HepG2 (cell line): ENCODE data around the gene OPALIN. TPM values are rescaled to one million over a fixed set of nuclear protein-coding genes. Genes with fewer than 3 reads are reported as not detected.

Source experiments
- ARID2 ChIP-seq: sonication (generic); formaldehyde crosslinking; IDR thresholded peaks from 2 replicates; pipeline ENCODE4 v1.8.1; 2022; ENCODE audit warnings: mild to moderate bottlenecking, missing genetic modification reagents, borderline replicate concordance
- BCLAF1 ChIP-seq: fragments of 450-650 bp; IDR thresholded peaks from 2 replicates; pipeline ENCODE4 v1.6.1; 2017; ENCODE audit warnings: mild to moderate bottlenecking
- HNF4A ChIP-seq: sonication (generic); formaldehyde crosslinking; IDR thresholded peaks from 2 replicates; pipeline ENCODE4 v1.4.0; 2020; ENCODE audit warnings: missing genetic modification reagents
- IKZF1 ChIP-seq: fragments of 450-650 bp; IDR thresholded peaks from 2 replicates; pipeline ENCODE4 v1.7.1; 2016
- KLF15 ChIP-seq: sonication (generic); formaldehyde crosslinking; IDR thresholded peaks from 2 replicates; pipeline ENCODE4 v1.8.1; 2023; ENCODE audit warnings: borderline replicate concordance, mild to moderate bottlenecking, inconsistent platforms, missing genetic modification reagents, mixed read lengths
- NFYC ChIP-seq: IDR thresholded peaks from 2 replicates; pipeline ENCODE4 v1.6.1; 2016; ENCODE audit warnings: missing genetic modification reagents, missing compliant biosample characterization
- PITX1 ChIP-seq: sonication (generic); formaldehyde crosslinking; IDR thresholded peaks from 2 replicates; pipeline ENCODE4 v1.5.1; 2020; ENCODE audit warnings: mild to moderate bottlenecking, missing genetic modification reagents
- SCMH1 ChIP-seq: sonication (generic); formaldehyde crosslinking; IDR thresholded peaks from 2 replicates; pipeline ENCODE4 v1.9.0; 2021; ENCODE audit warnings: missing genetic modification reagents, mild to moderate bottlenecking, borderline replicate concordance
- SRF ChIP-seq: IDR thresholded peaks from 2 replicates; pipeline ENCODE4 v1.6.1; 2011; ENCODE audit warnings: mild to moderate bottlenecking, low read depth, low read length, moderate library complexity
- SSRP1 ChIP-seq: IDR thresholded peaks from 2 replicates; pipeline ENCODE4 v1.6.1; 2016; ENCODE audit warnings: control low read depth
- TFDP1 ChIP-seq: IDR thresholded peaks from 2 replicates; pipeline ENCODE4 v1.6.1; 2016; ENCODE audit warnings: missing compliant biosample characterization, missing genetic modification reagents, borderline replicate concordance
- ZBTB7B ChIP-seq: sonication (generic); formaldehyde crosslinking; IDR thresholded peaks from 2 replicates; pipeline ENCODE4 v1.4.0; 2020; ENCODE audit warnings: missing genetic modification reagents
- ZNF251 ChIP-seq: sonication (generic); formaldehyde crosslinking; IDR thresholded peaks from 2 replicates; pipeline ENCODE4 v1.9.0; 2021; ENCODE audit warnings: mild to moderate bottlenecking, missing genetic modification reagents
- ZNF44 ChIP-seq: sonication (generic); formaldehyde crosslinking; IDR thresholded peaks from 2 replicates; pipeline ENCODE4 v1.5.1; 2020; ENCODE audit warnings: mild to moderate bottlenecking, missing genetic modification reagents
- ZNF574 ChIP-seq: sonication (generic); formaldehyde crosslinking; IDR thresholded peaks from 2 replicates; pipeline ENCODE4 v1.4.0; 2020; ENCODE audit warnings: missing genetic modification reagents
- ZNF609 ChIP-seq: sonication (generic); formaldehyde crosslinking; IDR thresholded peaks from 2 replicates; pipeline ENCODE4 v1.4.0; 2020; ENCODE audit warnings: mild to moderate bottlenecking, missing genetic modification reagents, borderline replicate concordance
- ZNF775 ChIP-seq: sonication (generic); formaldehyde crosslinking; IDR thresholded peaks from 2 replicates; pipeline ENCODE4 v1.4.0; 2020; ENCODE audit warnings: missing genetic modification reagents, mild to moderate bottlenecking, moderate library complexity, borderline replicate concordance
- polyA plus RNA-seq, 8 experiments: library from polyadenylated mRNA; depleted of rRNA in 3 of 8; stranded (reverse) in 7 of 8; unstranded in 1 of 8; fragments of >200 nt; fragmentation: Illumina TruSeq in 4 of 8; extraction: Trizol in 4 of 8; gene quantifications; 2 replicates each; pipeline versions ENCODE4 v1.2.1 to v1.2.3, GENCODE V29; 2011 to 2016; ENCODE audit warnings: low read depth in 4 of 8, missing spikeins in 1 of 8, mixed read lengths in 1 of 8; ENCODE audit not compliant: insufficient read depth in 1 of 8
- total RNA-seq, 5 experiments: library from RNA; depleted of rRNA; stranded (reverse); fragments of >200 nt; fragmentation: Illumina TruSeq; extraction: Trizol; gene quantifications; 2 replicates each; pipeline ENCODE4 v1.2.3, GENCODE V29; 2016; ENCODE audit warnings: low read depth in 1 of 5

The OPALIN gene
- total and polyA plus RNA-seq, 2 of the 13 experiments (the other 11 are each of a cell fraction or from before 2014, with no cell fraction given): not detected

DNA sequence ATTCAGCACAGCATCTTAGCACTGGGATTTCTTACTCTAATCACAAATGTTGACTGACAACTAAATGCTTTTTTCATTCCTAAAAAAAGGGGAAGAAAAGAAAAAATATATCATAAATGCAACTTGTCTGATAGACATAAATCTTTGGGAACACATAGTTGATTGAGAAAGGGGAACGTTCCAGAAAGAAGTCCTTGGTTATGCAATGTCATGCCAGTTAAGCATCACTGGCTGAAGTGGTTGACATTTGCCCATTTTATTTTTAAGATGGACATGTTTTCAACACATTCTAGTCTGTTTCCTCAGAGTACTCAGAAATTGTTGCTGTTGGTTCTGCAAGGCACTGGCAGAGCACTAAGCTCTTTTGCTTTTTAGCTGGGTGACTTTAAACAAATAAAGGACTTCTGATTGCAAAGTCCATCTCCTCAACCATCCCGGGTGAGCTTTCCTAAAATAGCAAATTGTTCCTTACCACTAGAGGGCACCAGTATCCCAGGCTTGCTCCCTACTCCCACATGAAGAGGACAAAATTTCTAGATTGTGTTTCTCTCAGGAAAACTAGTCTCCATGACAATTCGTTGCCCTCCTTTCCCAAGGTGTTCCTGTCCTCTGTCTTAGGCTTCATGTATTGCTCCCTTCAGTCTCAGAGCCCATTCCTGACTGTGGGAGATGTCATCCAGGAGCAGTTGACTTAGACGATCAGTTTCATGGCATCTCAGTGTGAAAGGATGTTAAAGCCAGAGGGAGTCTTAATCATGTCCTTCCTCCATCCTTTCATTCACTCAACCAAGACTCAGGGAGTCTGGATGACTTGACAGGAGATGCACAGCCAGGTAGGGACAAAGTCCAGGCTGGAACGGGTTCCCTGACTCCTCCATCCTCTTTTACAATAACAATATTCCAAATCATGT, 23.9 kb downstream of the OPALIN start (continued):
- TF ChIP-seq PITX1 (CRISPR knock-in tag) (no peak), HNF4A (CRISPR knock-in tag) (peak; percentile 57), BCLAF1 (no peak), KLF15 (CRISPR knock-in tag) (no peak), SRF (peak; percentile 67; the same call in 1 of the 2 replicates), IKZF1 (no peak), SCMH1 (no peak), ZNF775 (CRISPR knock-in tag) (no peak), TFDP1 (CRISPR knock-in tag) (no peak), ZBTB7B (CRISPR knock-in tag) (no peak), SSRP1 (CRISPR knock-in tag) (no peak), NFYC (CRISPR knock-in tag) (no peak), ZNF574 (no peak), ZNF609 (CRISPR knock-in tag) (no peak), ZNF251 (CRISPR knock-in tag) (no peak), ARID2 (CRISPR knock-in tag) (no peak), ZNF44 (CRISPR knock-in tag) (no peak)
